Nephron (organoid): ENCODE data around the gene PCDHA3.
A peak's percentile ranks its signal among the peaks of the same experiment; 100 is the strongest.
"Not testable (repeated sequence)": the region's sequence is repeated elsewhere in the genome, so short reads cannot be mapped to it uniquely, and the experiment has no call there.

Source experiments
- H3K27ac Mint-ChIP-seq, 3 experiments: 2 replicates each; pipeline ENCODE4 v1.8.0; 2020; ENCODE audit warnings: mixed read lengths in 3 of 3, mild to moderate bottlenecking in 2 of 3, moderate library complexity in 1 of 3
- H3K27me3 Mint-ChIP-seq: 2 replicates; pipeline ENCODE4 v1.8.0; 2021; ENCODE audit warnings: low read depth, mild to moderate bottlenecking, moderate library complexity, mixed read lengths
- H3K36me3 Mint-ChIP-seq: 2 replicates; pipeline ENCODE4 v1.8.0; 2020; ENCODE audit warnings: low read depth, mixed read lengths
- H3K4me1 Mint-ChIP-seq: 2 replicates; pipeline ENCODE4 v1.8.0; 2020; ENCODE audit warnings: mixed read lengths
- H3K4me3 Mint-ChIP-seq, 3 experiments: 2 replicates each; pipeline ENCODE4 v1.8.0; 2020; ENCODE audit warnings: mild to moderate bottlenecking in 3 of 3, mixed read lengths in 3 of 3, moderate library complexity in 2 of 3
- H3K9me3 Mint-ChIP-seq: 2 replicates; pipeline ENCODE4 v1.8.0; 2020; ENCODE audit warnings: mixed read lengths
- TF ChIP-seq, protein P1 (sequence below), 3 experiments: fragments of 200-600 bp; sonication (generic); IDR thresholded peaks; one replicate each; pipeline ENCODE4 v1.5.0; 2021; ENCODE audit warnings: antibody characterized with exemption in 3 of 3; ENCODE audit not compliant: unreplicated experiment in 3 of 3

The PCDHA3 gene

DNA sequence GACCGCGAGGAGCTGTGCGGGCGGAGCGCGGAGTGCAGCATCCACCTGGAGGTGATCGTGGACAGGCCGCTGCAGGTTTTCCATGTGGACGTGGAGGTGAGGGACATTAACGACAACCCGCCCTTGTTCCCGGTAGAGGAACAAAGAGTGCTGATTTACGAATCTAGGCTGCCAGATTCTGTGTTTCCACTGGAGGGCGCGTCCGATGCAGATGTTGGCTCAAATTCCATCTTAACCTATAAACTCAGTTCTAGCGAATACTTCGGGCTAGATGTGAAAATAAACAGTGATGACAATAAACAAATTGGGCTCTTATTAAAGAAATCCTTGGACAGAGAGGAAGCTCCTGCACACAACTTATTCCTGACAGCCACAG, 27.5 kb downstream of the PCDHA3 start:
- TF ChIP-seq, protein P1, sequence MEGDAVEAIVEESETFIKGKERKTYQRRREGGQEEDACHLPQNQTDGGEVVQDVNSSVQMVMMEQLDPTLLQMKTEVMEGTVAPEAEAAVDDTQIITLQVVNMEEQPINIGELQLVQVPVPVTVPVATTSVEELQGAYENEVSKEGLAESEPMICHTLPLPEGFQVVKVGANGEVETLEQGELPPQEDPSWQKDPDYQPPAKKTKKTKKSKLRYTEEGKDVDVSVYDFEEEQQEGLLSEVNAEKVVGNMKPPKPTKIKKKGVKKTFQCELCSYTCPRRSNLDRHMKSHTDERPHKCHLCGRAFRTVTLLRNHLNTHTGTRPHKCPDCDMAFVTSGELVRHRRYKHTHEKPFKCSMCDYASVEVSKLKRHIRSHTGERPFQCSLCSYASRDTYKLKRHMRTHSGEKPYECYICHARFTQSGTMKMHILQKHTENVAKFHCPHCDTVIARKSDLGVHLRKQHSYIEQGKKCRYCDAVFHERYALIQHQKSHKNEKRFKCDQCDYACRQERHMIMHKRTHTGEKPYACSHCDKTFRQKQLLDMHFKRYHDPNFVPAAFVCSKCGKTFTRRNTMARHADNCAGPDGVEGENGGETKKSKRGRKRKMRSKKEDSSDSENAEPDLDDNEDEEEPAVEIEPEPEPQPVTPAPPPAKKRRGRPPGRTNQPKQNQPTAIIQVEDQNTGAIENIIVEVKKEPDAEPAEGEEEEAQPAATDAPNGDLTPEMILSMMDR (IDR thresholded peaks at IDR 0.05; ENCODE audit: unreplicated experiment in 3 of 3): peak; percentile 23 to 40 (median 26)
- H3K4me3 Mint-ChIP-seq: peak overlapping the region; percentile 86 to 93 (median 91)

DNA sequence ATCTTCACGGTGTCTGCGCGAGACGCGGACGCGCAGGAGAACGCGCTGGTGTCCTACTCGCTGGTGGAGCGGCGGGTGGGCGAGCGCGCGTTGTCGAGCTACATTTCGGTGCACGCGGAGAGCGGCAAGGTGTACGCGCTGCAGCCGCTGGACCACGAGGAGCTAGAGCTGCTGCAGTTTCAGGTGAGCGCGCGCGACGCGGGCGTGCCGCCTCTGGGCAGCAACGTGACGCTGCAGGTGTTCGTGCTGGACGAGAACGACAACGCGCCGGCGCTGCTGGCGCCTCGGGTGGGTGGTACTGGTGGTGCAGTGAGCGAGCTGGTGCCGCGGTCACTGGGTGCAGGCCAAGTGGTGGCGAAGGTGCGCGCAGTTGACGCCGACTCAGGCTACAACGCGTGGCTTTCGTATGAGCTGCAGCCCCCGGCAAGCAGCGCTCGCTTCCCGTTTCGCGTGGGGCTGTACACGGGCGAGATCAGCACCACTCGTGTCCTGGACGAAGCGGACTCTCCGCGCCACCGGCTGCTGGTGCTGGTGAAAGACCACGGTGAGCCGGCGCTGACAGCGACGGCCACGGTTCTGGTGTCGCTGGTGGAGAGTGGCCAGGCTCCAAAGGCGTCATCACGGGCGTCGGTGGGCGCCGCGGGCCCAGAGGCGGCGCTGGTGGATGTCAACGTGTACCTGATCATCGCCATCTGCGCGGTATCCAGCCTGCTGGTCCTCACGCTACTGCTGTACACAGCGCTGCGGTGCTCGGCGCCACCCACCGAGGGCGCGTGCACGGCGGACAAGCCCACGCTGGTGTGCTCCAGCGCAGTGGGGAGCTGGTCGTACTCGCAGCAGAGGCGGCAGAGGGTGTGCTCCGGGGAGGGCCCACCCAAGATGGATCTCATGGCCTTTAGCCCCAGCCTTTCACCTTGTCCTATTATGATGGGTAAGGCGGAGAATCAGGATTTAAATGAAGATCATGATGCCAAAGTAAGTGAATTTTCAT, 28.9 kb downstream of the PCDHA3 start:
- H3K36me3 Mint-ChIP-seq: peaks cover 88% of the 10 kb centered on the region
- peaks cover 58% of the 10 kb centered on the region for H3K9me3 Mint-ChIP-seq
- H3K4me1 Mint-ChIP-seq: peaks cover 10% of the 10 kb centered on the region
- not testable (repeated sequence) for H3K27me3 Mint-ChIP-seq, H3K4me3 Mint-ChIP-seq, H3K27ac Mint-ChIP-seq

More for the DNA sequence above, 27.5 kb downstream of the PCDHA3 start:
- Mint-ChIP-seq H3K36me3 (peaks cover 81% of the 10 kb centered on the region), H3K9me3 (peaks cover 55% of the 10 kb centered on the region), H3K27ac (peak overlapping the region; percentile 80 to 96 (median 93)), H3K27me3 (no peaks in the 10 kb centered on the region), H3K4me1 (peaks cover 10% of the 10 kb centered on the region)

DNA sequence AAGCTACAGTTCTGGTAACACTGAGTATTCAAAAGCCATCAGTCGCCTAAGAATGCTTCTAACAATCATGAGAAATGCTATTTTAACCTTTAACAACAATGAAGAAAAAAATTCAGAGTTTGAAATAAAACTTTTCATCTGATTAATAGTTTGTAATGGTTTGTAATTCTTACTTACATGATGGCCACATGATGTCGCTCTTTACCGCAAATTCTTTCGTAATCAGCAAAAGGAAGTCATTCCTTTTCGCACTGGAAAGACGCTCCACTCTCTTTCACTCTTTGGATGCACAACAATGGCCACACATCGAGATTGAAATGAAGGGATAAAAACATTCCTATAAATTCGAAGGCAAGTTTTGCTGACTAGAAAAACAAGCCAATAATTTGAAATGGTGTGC, 33.1 kb downstream of the PCDHA3 start, which contains the start of gene PCDHA7:
PCDHA7 (plus strand) TSS at position 277 of the 400 bp plus-strand sequence; CDS start at position 392, 115 bp downstream.
- TF ChIP-seq, protein P1 (IDR thresholded peaks at IDR 0.05; ENCODE audit: unreplicated experiment in 3 of 3): no peak
- no peaks in the 10 kb centered on the region for H3K27me3 Mint-ChIP-seq
- H3K36me3 Mint-ChIP-seq: peaks cover 85% of the 10 kb centered on the region

DNA sequence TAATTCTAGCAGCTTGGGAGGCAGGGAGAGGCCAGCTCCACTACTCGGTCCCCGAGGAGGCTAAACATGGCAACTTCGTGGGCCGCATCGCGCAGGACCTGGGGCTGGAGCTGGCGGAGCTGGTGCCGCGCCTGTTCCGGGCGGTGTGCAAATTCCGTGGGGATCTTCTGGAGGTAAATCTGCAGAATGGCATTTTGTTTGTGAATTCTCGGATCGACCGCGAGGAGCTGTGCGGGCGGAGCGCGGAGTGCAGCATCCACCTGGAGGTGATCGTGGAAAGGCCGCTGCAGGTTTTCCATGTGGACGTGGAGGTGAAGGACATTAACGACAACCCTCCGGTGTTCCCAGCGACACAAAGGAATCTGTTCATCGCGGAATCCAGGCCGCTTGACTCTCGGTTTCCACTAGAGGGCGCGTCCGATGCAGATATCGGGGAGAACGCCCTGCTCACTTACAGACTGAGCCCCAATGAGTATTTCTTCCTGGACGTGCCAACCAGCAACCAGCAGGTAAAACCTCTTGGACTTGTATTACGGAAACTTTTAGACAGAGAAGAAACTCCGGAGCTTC, 33.7 kb downstream of the PCDHA3 start:
- H3K4me1 Mint-ChIP-seq, H3K27me3 Mint-ChIP-seq, H3K27ac Mint-ChIP-seq, H3K4me3 Mint-ChIP-seq: not testable (repeated sequence)
- peaks cover 52% of the 10 kb centered on the region for H3K9me3 Mint-ChIP-seq
- H3K36me3 Mint-ChIP-seq: peaks cover 84% of the 10 kb centered on the region

More for the DNA sequence above, 33.1 kb downstream of the PCDHA3 start, which contains the start of gene PCDHA7:
- H3K9me3 Mint-ChIP-seq: peaks cover 53% of the 10 kb centered on the region
- no peak within 1 kb of the TSS for H3K27ac Mint-ChIP-seq
- H3K4me1 Mint-ChIP-seq: no peaks in the 10 kb centered on the region
- no peak within 1 kb of the TSS for H3K4me3 Mint-ChIP-seq

DNA sequence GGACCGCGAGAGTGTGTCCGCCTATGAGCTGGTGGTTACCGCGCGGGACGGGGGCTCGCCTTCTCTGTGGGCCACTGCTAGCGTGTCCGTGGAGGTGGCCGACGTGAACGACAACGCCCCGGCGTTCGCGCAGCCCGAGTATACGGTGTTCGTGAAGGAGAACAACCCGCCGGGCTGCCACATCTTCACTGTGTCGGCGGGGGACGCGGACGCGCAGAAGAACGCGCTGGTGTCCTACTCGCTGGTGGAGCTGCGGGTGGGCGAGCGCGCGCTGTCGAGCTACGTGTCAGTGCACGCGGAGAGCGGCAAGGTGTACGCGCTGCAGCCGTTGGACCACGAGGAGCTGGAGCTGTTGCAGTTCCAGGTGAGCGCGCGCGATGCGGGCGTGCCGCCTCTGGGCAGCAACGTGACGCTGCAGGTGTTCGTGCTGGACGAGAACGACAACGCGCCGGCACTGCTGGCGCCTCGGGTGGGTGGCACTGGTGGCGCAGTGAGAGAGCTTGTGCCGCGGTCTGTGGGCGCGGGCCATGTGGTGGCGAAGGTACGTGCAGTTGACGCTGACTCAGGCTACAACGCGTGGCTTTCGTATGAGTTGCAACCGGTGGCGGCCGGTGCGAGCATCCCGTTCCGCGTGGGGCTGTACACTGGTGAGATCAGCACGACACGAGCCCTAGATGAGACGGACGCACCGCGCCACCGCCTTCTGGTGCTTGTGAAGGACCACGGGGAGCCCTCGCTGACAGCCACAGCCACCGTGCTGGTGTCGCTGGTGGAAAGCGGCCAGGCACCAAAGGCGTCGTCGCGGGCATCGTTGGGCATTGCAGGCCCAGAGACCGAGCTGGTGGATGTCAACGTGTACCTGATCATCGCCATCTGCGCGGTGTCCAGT, 35.0 kb downstream of the PCDHA3 start:
- peaks cover 89% of the 10 kb centered on the region for H3K36me3 Mint-ChIP-seq
- no peak overlapping the region for H3K4me3 Mint-ChIP-seq
- no peaks in the 10 kb centered on the region for H3K4me1 Mint-ChIP-seq
- no peak overlapping the region for H3K27ac Mint-ChIP-seq
- no peaks in the 10 kb centered on the region for H3K27me3 Mint-ChIP-seq
- H3K9me3 Mint-ChIP-seq: peaks cover 61% of the 10 kb centered on the region
- TF ChIP-seq, protein P1 (IDR thresholded peaks at IDR 0.05; ENCODE audit: unreplicated experiment in 3 of 3): no peak

DNA sequence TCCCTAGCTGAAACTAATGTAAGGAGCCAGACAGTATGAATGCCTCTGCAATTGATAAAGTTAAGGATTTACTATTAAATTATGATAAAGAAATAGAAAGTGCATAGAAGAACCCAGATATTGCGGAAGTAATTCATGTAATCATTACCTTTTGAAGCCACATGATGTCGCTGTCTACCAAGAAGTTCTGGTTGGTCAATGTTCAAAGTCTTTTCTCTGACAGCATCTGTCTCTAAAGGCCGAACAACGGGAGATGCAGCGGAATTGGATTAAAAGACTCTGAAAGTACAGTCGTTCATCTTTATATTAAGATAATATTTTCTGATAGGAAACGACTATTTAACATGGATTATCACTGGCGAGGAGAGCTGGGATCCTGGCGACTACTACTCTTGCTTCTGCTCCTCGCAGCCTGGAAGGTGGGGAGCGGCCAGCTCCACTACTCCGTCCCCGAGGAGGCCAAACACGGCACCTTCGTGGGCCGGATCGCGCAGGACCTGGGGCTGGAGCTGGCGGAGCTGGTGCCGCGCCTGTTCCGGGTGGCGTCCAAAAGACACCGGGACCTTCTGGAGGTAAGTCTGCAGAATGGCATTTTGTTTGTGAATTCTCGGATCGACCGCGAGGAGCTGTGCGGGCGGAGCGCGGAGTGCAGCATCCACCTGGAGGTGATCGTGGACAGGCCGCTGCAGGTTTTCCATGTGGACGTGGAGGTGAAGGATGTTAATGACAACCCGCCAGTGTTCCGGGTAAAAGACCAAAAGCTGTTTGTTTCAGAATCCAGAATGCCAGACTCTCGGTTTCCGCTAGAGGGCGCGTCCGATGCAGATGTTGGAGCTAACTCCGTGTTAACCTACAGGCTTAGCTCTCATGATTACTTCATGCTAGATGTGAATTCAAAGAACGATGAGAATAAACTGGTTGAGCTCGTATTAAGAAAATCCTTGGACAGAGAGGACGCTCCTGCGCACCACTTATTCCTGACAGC, 40.4 kb downstream of the PCDHA3 start, which contains the start of gene PCDHA8:
PCDHA8 (plus strand) TSS at position 210 of the 985 bp plus-strand sequence; CDS start at position 345, 135 bp downstream.
- peaks cover 48% of the 10 kb centered on the region for H3K9me3 Mint-ChIP-seq
- no peaks in the 10 kb centered on the region for H3K4me1 Mint-ChIP-seq

More for the DNA sequence above, 40.4 kb downstream of the PCDHA3 start, which contains the start of gene PCDHA8:
- TF ChIP-seq, protein P1 (IDR thresholded peaks at IDR 0.05; ENCODE audit: unreplicated experiment in 3 of 3): no peak
- Mint-ChIP-seq H3K27ac (no peak within 1 kb of the TSS), H3K4me3 (no peak within 1 kb of the TSS), H3K36me3 (peaks cover 84% of the 10 kb centered on the region), H3K27me3 (no peaks in the 10 kb centered on the region)
